Suprapubic skin (tissue), 4 donors: ENCODE data around the gene TRNT1.

Experiments
- EP300 ChIP-seq: sonication (generic); formaldehyde crosslinking; IDR thresholded peaks from one replicate; pipeline ENCODE4 v1.6.1; 2017; ENCODE audit warnings: antibody characterized with exemption
- POLR2A ChIP-seq, 2 donors: fragments of 450-650 bp; IDR thresholded peaks; one replicate each; pipeline ENCODE4 v1.6.1; 2017; ENCODE audit warnings: antibody characterized with exemption in 2 of 2, mild to moderate bottlenecking in 2 of 2, moderate library complexity in 2 of 2
- POLR2AphosphoS5 ChIP-seq, 3 donors: sonication (generic); formaldehyde crosslinking; IDR thresholded peaks; one replicate each; pipeline ENCODE4 v1.6.1; 2017; ENCODE audit warnings: antibody characterized with exemption in 3 of 3
- TF ChIP-seq, protein P1 (sequence below), 2 donors: fragments of 200-600 bp in 1 of 2; fragments of 450-650 bp in 1 of 2; sonication (generic) in 1 of 2; IDR thresholded peaks; one replicate each; pipeline ENCODE4 v1.5.1; 2016 to 2019; ENCODE audit warnings: antibody characterized with exemption in 2 of 2, mild to moderate bottlenecking in 1 of 2, moderate library complexity in 1 of 2

DNA sequence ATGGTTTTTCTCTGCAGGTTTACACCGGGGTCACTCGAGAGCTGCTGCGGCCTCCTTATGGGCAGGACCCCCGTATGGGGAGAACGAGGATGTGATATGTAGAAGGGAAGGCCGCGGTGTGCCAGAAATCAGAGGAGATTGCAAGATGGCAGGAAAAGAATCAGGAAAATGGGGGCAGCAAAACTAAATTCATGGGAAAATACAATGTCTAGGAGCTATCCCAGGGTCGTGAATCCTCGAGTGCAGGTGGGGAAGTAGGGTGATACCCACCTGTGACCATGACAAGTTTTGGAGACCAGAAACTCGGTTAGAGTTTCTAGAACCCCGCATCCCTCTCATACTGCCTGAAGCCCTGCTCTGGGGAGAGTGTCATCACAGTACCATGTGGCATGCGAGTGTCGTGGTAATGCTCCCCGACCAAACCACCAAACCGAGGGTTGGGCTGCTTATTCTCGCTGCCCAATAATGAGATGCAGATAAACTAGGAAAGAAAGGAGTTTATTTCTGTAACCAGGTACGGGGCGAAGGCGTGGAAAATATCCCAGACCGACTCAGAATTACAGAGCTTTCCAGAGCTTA, 781 bp downstream of the TRNT1 start:
- TF ChIP-seq, protein P1, sequence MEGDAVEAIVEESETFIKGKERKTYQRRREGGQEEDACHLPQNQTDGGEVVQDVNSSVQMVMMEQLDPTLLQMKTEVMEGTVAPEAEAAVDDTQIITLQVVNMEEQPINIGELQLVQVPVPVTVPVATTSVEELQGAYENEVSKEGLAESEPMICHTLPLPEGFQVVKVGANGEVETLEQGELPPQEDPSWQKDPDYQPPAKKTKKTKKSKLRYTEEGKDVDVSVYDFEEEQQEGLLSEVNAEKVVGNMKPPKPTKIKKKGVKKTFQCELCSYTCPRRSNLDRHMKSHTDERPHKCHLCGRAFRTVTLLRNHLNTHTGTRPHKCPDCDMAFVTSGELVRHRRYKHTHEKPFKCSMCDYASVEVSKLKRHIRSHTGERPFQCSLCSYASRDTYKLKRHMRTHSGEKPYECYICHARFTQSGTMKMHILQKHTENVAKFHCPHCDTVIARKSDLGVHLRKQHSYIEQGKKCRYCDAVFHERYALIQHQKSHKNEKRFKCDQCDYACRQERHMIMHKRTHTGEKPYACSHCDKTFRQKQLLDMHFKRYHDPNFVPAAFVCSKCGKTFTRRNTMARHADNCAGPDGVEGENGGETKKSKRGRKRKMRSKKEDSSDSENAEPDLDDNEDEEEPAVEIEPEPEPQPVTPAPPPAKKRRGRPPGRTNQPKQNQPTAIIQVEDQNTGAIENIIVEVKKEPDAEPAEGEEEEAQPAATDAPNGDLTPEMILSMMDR (IDR thresholded peaks at IDR 0.05), result no peak
- TF ChIP-seq POLR2A (IDR thresholded peaks at IDR 0.05) (no peak), EP300 (no peak), POLR2AphosphoS5 (IDR thresholded peaks at IDR 0.05) (no peak)
